Measurements from ENCODE around the gene CDC42BPA. TPM values are rescaled to one million over a fixed set of nuclear protein-coding genes. Genes with fewer than 3 reads are reported as not detected.

CDC42BPA gene
- total and polyA plus RNA-seq, 2 of the 8 experiments (the other 6 are each of a cell fraction or from before 2014, with no cell fraction given), result 7.1 to 28.5 TPM

DNA sequence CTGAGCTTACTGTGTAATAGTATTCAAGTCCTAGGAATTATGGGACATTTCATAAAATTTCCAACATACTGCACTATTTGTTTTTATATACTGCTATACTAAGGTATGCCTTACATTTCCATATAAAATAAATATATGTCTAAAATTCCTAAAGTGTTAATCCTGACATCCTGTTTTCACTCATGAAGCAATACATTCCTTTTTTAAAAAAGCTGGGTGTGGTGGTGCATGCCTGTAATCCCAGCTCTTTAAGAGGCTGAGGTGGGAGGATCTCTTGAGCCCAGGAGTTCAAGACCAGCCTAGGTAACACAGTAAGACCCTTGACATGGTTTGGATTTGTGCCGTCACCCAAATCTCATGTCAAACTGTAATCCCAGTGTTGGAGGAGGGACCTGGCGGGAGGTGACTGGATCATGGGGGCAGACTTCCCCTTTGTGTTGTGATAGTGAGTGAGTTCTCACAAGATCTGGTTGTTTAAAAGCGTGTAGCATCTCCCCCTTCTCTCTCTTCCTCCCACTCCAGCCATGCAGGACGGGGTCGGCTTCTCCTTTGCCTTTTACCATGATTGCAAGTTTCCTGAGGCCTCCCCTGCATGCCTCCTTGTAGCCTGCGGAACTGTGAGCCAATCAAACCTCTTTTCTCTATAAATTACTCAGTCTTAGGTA, 5.8 kb downstream of the CDC42BPA start:
- Histone ChIP-seq H3K36me3 (ENCODE audit: control insufficient read depth in 2 of 4, insufficient read depth in 4 of 4, low read length in 3 of 4) (no peaks in the 10 kb centered on the region), H3K14ac (ENCODE audit: insufficient read length) (no peak overlapping the region), H3K4me3 (ENCODE audit: extremely low read depth in 1 of 4, insufficient read depth in 2 of 4, low read depth in 3 of 4, low read length in 4 of 4) (no peak overlapping the region), H3K27me3 (replicated peaks in 1 of 4; ENCODE audit: control insufficient read depth in 3 of 4, extremely low read depth in 1 of 4, insufficient read depth in 3 of 4, low read length in 3 of 4) (no peaks in the 10 kb centered on the region), H4K20me1 (replicated peaks in 1 of 2; ENCODE audit: control insufficient read depth in 1 of 2, insufficient read depth in 2 of 2, low read length in 2 of 2) (peaks cover 2 to 4% of the 10 kb centered on the region in 2 experiments), H3K56ac (replicated peaks; ENCODE audit: insufficient read length, low read depth, low read length) (no peak overlapping the region), H2BK5ac (ENCODE audit: low read depth, low read length) (no peak overlapping the region), H3K18ac (ENCODE audit: extremely low read depth, low read length) (no peak overlapping the region), H2BK15ac (ENCODE audit: low read length) (no peak overlapping the region), H3K9ac (replicated peaks in 1 of 4; ENCODE audit: extremely low read depth in 1 of 4, low read depth in 3 of 4, low read length in 3 of 4) (no peak overlapping the region), H2BK120ac (replicated peaks; ENCODE audit: low read depth, low read length) (no peak overlapping the region), H2BK12ac (ENCODE audit: low read depth, low read length) (no peak overlapping the region), H2BK20ac (ENCODE audit: low read length) (no peak overlapping the region), H3K27ac (ENCODE audit: low read depth, low read length) (no peak overlapping the region), H2AFZ (ENCODE audit: low read length) (no peak overlapping the region), H4K91ac (replicated peaks; ENCODE audit: insufficient read length, low read length) (no peak overlapping the region), H3K9me3 (ENCODE audit: insufficient read depth in 2 of 2, low read depth in 1 of 2, low read length in 1 of 2) (no peaks in the 10 kb centered on the region), H2AK5ac (ENCODE audit: low read depth, low read length) (no peak overlapping the region), H3K79me2 (ENCODE audit: control insufficient read depth in 1 of 2, insufficient read depth in 2 of 2, low read length in 2 of 2) (peaks cover 4 to 98% of the 10 kb centered on the region in 2 experiments; a peak in 3 of 4 replicates), H3K23me2 (ENCODE audit: low read depth, low read length) (peaks cover 4% of the 10 kb centered on the region; the same call in 1 of the 2 replicates), H3K23ac (ENCODE audit: insufficient read length) (no peak overlapping the region), H4K8ac (ENCODE audit: extremely low read depth, insufficient read depth, low read length) (no peak overlapping the region), H4K5ac (ENCODE audit: insufficient read length, low read depth, low read length) (no peak overlapping the region), H3K4me1 (replicated peaks in 1 of 4; ENCODE audit: control insufficient read depth in 3 of 4, insufficient read depth in 4 of 4, low read length in 3 of 4) (no peaks in the 10 kb centered on the region), H3K4ac (replicated peaks; ENCODE audit: insufficient read length, low read depth, low read length) (no peak overlapping the region), H3K4me2 (ENCODE audit: insufficient read depth in 1 of 2, low read depth in 2 of 2, low read length in 2 of 2) (0 out of 4 replicates have a peak overlapping the region, but pooled peaks of 1 of the 2 experiments have one; percentile 2), H3K79me1 (ENCODE audit: low read depth, low read length) (peaks cover 2% of the 10 kb centered on the region)
- FAIRE-seq (no peak), DNase-seq (ENCODE audit: low read depth in 1 of 2, low spot score in 2 of 2) (no peak)
- WGBS, 2 experiments (ENCODE audit: extremely low coverage in 1 of 2, insufficient coverage in 1 of 2, insufficient read length in 1 of 2, insufficient replicate concordance in 2 of 2, low coverage in 1 of 2, low lambda C conversion rate in 2 of 2, missing lambda C conversion rate in 1 of 2), result 67% methylated on average over 6 of the region's 6 CpGs; no CpG with 5 or more reads in 1 of the 2 experiments
- TF ChIP-seq SUZ12 (IDR thresholded peaks at IDR 0.05; ENCODE audit: low read length) (no peak), TAF1 (IDR thresholded peaks at IDR 0.05; ENCODE audit: low read depth, low read length) (no peak), KDM1A (IDR thresholded peaks at IDR 0.05; ENCODE audit: borderline replicate concordance, low read length) (no peak), CHD1 (IDR thresholded peaks at IDR 0.05; ENCODE audit: low read depth, low read length) (no peak), GABPA (IDR thresholded peaks at IDR 0.05; ENCODE audit: borderline replicate concordance, insufficient read depth, low read length) (no peak), MAFK (IDR thresholded peaks at IDR 0.05; ENCODE audit: low read depth, low read length) (no peak)
- ChIA-PET POLR2A (ENCODE audit: partially characterized antibody) (interaction anchor here (0.9 kb wide), 1 partner anchor 14 kb away, joined by 3 read pairs; no protein-coding TSS in a partner anchor), CTCF (ENCODE audit: partially characterized antibody) (no interaction called here)

Measured in H1 (cell line).